ENCODE results near the gene NAP1L4. TPM values are rescaled to one million over a fixed set of nuclear protein-coding genes. Genes with fewer than 3 reads are reported as not detected.

Gene NAP1L4
- total and polyA plus RNA-seq, 2 of the 8 experiments (the other 6 are each of a cell fraction or from before 2014, with no cell fraction given) = 75.8 to 194 TPM

GRCh38 chr11:2994336-2994730, 2.2 kb upstream of the NAP1L4 start:
- H2BK5ac ChIP-seq (ENCODE audit: low read depth, low read length) = no peak overlapping the region
- H3K23me2 ChIP-seq (ENCODE audit: low read depth, low read length) = peaks cover 11% of the 10 kb centered on the region
- H3K23ac ChIP-seq (ENCODE audit: insufficient read length) = no peak overlapping the region
- H3K79me2 ChIP-seq (ENCODE audit: control insufficient read depth in 1 of 2, insufficient read depth in 2 of 2, low read length in 2 of 2) = peaks cover 20 to 23% of the 10 kb centered on the region in 2 experiments
- no peak overlapping the region for H2AK5ac ChIP-seq (ENCODE audit: low read depth, low read length)
- H2BK15ac ChIP-seq (ENCODE audit: low read length) = no peak overlapping the region
- no peak overlapping the region for H3K56ac ChIP-seq (replicated peaks; ENCODE audit: insufficient read length, low read depth, low read length)
- H3K4me2 ChIP-seq (ENCODE audit: insufficient read depth in 1 of 2, low read depth in 2 of 2, low read length in 2 of 2) = no peak overlapping the region
- H2BK120ac ChIP-seq (replicated peaks; ENCODE audit: low read depth, low read length) = no peak overlapping the region
- no peak overlapping the region for H3K27ac ChIP-seq (ENCODE audit: low read depth, low read length)
- H4K20me1 ChIP-seq (replicated peaks in 1 of 2; ENCODE audit: control insufficient read depth in 1 of 2, insufficient read depth in 2 of 2, low read length in 2 of 2) = peaks cover 5% of the 10 kb centered on the region in 2 experiments
- H2BK12ac ChIP-seq (ENCODE audit: low read depth, low read length) = no peak overlapping the region
- ChIA-PET POLR2A (ENCODE audit: partially characterized antibody) (interaction anchor here (1.3 to 4.0 kb wide), 5 partner anchors 12 to 96 kb away, joined by 3 to 28 read pairs (median 6); partner anchors contain the start of gene CARS1), CTCF (ENCODE audit: partially characterized antibody) (interaction anchor here (1.1 to 2.3 kb wide), 6 partner anchors 9 to 64 kb away, joined by 3 to 9 read pairs (median 4); no protein-coding TSS in a partner anchor)
- H4K8ac ChIP-seq (ENCODE audit: extremely low read depth, insufficient read depth, low read length) = no peak overlapping the region
- DNase-seq (ENCODE audit: low read depth in 1 of 2, low spot score in 2 of 2) (no peak), FAIRE-seq (no peak)
- H2AFZ ChIP-seq (ENCODE audit: low read length) = no peak overlapping the region
- H2BK20ac ChIP-seq (ENCODE audit: low read length) = no peak overlapping the region
- peaks cover 0 to 8% (median 4%) of the 10 kb centered on the region in 4 experiments; a peak in 6 of 7 replicates for H3K4me1 ChIP-seq (replicated peaks in 1 of 4; ENCODE audit: control insufficient read depth in 3 of 4, insufficient read depth in 4 of 4, low read length in 3 of 4)
- no peak overlapping the region for H4K5ac ChIP-seq (ENCODE audit: insufficient read length, low read depth, low read length)
- H3K27me3 ChIP-seq (replicated peaks in 1 of 4; ENCODE audit: control insufficient read depth in 3 of 4, extremely low read depth in 1 of 4, insufficient read depth in 3 of 4, low read length in 3 of 4) = no peaks in the 10 kb centered on the region
- no peaks in the 10 kb centered on the region; a peak in 1 of 8 replicates for H3K36me3 ChIP-seq (ENCODE audit: control insufficient read depth in 2 of 4, insufficient read depth in 4 of 4, low read length in 3 of 4)
- 86% methylated on average over 4 of the region's 4 CpGs; no CpG with 5 or more reads in 1 of the 2 experiments for WGBS, 2 experiments (ENCODE audit: extremely low coverage in 1 of 2, insufficient coverage in 1 of 2, insufficient read length in 1 of 2, insufficient replicate concordance in 2 of 2, low coverage in 1 of 2, low lambda C conversion rate in 2 of 2, missing lambda C conversion rate in 1 of 2)
- H3K79me1 ChIP-seq (ENCODE audit: low read depth, low read length) = no peaks in the 10 kb centered on the region
- H3K18ac ChIP-seq (ENCODE audit: extremely low read depth, low read length) = no peak overlapping the region
- H3K4ac ChIP-seq (replicated peaks; ENCODE audit: insufficient read length, low read depth, low read length) = no peak overlapping the region
- H4K91ac ChIP-seq (replicated peaks; ENCODE audit: insufficient read length, low read length) = no peak overlapping the region
- no peak overlapping the region for H3K9ac ChIP-seq (replicated peaks in 1 of 4; ENCODE audit: extremely low read depth in 1 of 4, low read depth in 3 of 4, low read length in 3 of 4)
- no peaks in the 10 kb centered on the region for H3K9me3 ChIP-seq (ENCODE audit: insufficient read depth in 2 of 2, low read depth in 1 of 2, low read length in 1 of 2)
- no peak overlapping the region for H3K14ac ChIP-seq (ENCODE audit: insufficient read length)
- no peak overlapping the region for H3K4me3 ChIP-seq (ENCODE audit: extremely low read depth in 1 of 4, insufficient read depth in 2 of 4, low read depth in 3 of 4, low read length in 4 of 4)
- TF ChIP-seq MAX (IDR thresholded peaks at IDR 0.05) (no peak), ATF2 (IDR thresholded peaks at IDR 0.05; ENCODE audit: low read length) (no peak), CBX5 (IDR thresholded peaks at IDR 0.05; ENCODE audit: low read depth, low read length) (no peak), ATF3 (IDR thresholded peaks at IDR 0.05; ENCODE audit: insufficient read depth, low read depth, low read length) (no peak), CBX8 (IDR thresholded peaks at IDR 0.05; ENCODE audit: borderline replicate concordance, low read depth, low read length) (no peak), BCL11A (IDR thresholded peaks at IDR 0.05; ENCODE audit: low read depth in 2 of 2, low read length in 2 of 2) (no peak), E2F6 (IDR thresholded peaks at IDR 0.05) (no peak), SP4 (IDR thresholded peaks at IDR 0.05; ENCODE audit: low read length) (no peak), SRF (IDR thresholded peaks at IDR 0.05; ENCODE audit: low read depth, low read length) (no peak), POLR2AphosphoS5 (IDR thresholded peaks at IDR 0.05; ENCODE audit: low read depth, low read length) (no peak), BRCA1 (IDR thresholded peaks at IDR 0.05; ENCODE audit: low read depth, low read length) (no peak)

Measured in H1 (cell line).